HepG2 (cell line): ENCODE data around the gene KLHL17. TPM values are rescaled to one million over a fixed set of nuclear protein-coding genes. Genes with fewer than 3 reads are reported as not detected.
A peak's percentile ranks its signal among the peaks of the same experiment; 100 is the strongest.

Experiments
- HNF1A ChIP-seq, 2 experiments: sonication (generic) in 1 of 2; formaldehyde crosslinking in 1 of 2; IDR thresholded peaks; 2 replicates each; pipeline versions ENCODE4 v1.4.0 to v1.6.1; 2016 to 2020; ENCODE audit warnings: borderline replicate concordance in 1 of 2, low read depth in 1 of 2, mild to moderate bottlenecking in 1 of 2, missing genetic modification reagents in 1 of 2
- KLF9 ChIP-seq: IDR thresholded peaks from 2 replicates; pipeline ENCODE4 v1.6.1; 2016; ENCODE audit warnings: low read depth
- MEF2D ChIP-seq: sonication (generic); formaldehyde crosslinking; IDR thresholded peaks from 2 replicates; pipeline ENCODE4 v1.5.1; 2020; ENCODE audit warnings: mild to moderate bottlenecking, missing genetic modification reagents
- MNT ChIP-seq: fragments of 450-650 bp; IDR thresholded peaks from 2 replicates; pipeline ENCODE4 v1.6.1; 2016
- MTA1 ChIP-seq: sonication (generic); formaldehyde crosslinking; IDR thresholded peaks from 2 replicates; pipeline ENCODE4 v1.4.0; 2020; ENCODE audit warnings: missing genetic modification reagents, mild to moderate bottlenecking, borderline replicate concordance
- MTF2 ChIP-seq: sonication (generic); formaldehyde crosslinking; IDR thresholded peaks from 2 replicates; pipeline ENCODE4 v1.5.0; 2020; ENCODE audit warnings: missing genetic modification reagents, borderline replicate concordance
- NFYB ChIP-seq: sonication (generic); formaldehyde crosslinking; IDR thresholded peaks from 2 replicates; pipeline ENCODE4 v1.4.0; 2020; ENCODE audit warnings: missing genetic modification reagents
- RAD21 ChIP-seq: fragments of 450-650 bp; formaldehyde crosslinking; IDR thresholded peaks from 2 replicates; pipeline ENCODE4 v1.5.0; 2020; ENCODE audit warnings: mild to moderate bottlenecking
- RBM39 ChIP-seq: fragments of 200-400 bp; formaldehyde crosslinking; IDR thresholded peaks from one replicate; pipeline ENCODE4 v1.6.1; 2018; ENCODE audit warnings: antibody characterized with exemption, mild to moderate bottlenecking, low read depth, low read length; ENCODE audit not compliant: poor library complexity, severe bottlenecking
- THAP9 ChIP-seq: sonication (generic); formaldehyde crosslinking; IDR thresholded peaks from 2 replicates; pipeline ENCODE4; 2020; ENCODE audit warnings: missing genetic modification reagents, mild to moderate bottlenecking, borderline replicate concordance
- U2AF1 ChIP-seq: fragments of 200-400 bp; formaldehyde crosslinking; optimal IDR thresholded peaks from 2 replicates; pipeline ENCODE3; 2017; ENCODE audit warnings: mild to moderate bottlenecking, low read depth, low read length
- YY1 ChIP-seq: IDR thresholded peaks from 2 replicates; pipeline ENCODE4 v1.6.1; 2011; ENCODE audit warnings: low read length, low read depth, moderate library complexity, mild to moderate bottlenecking; ENCODE audit not compliant: insufficient read depth, insufficient replicate concordance
- ZNF713 ChIP-seq: sonication (generic); formaldehyde crosslinking; IDR thresholded peaks from 2 replicates; pipeline ENCODE4 v1.4.0; 2020; ENCODE audit warnings: mild to moderate bottlenecking, missing genetic modification reagents
- ZSCAN21 ChIP-seq: sonication (generic); formaldehyde crosslinking; IDR thresholded peaks from 2 replicates; pipeline ENCODE4 v1.8.0; 2022; ENCODE audit warnings: mild to moderate bottlenecking, missing genetic modification reagents, moderate library complexity, borderline replicate concordance
- polyA plus RNA-seq, 8 experiments: library from polyadenylated mRNA; depleted of rRNA in 3 of 8; stranded (reverse) in 7 of 8; unstranded in 1 of 8; fragments of >200 nt; fragmentation: Illumina TruSeq in 4 of 8; extraction: Trizol in 4 of 8; gene quantifications; 2 replicates each; pipeline versions ENCODE4 v1.2.1 to v1.2.3, GENCODE V29; 2011 to 2016; ENCODE audit warnings: low read depth in 4 of 8, missing spikeins in 1 of 8, mixed read lengths in 1 of 8; ENCODE audit not compliant: insufficient read depth in 1 of 8
- total RNA-seq, 5 experiments: library from RNA; depleted of rRNA; stranded (reverse); fragments of >200 nt; fragmentation: Illumina TruSeq; extraction: Trizol; gene quantifications; 2 replicates each; pipeline ENCODE4 v1.2.3, GENCODE V29; 2016; ENCODE audit warnings: low read depth in 1 of 5
- TF ChIP-seq, protein P1 (sequence below): sonication (generic); formaldehyde crosslinking; IDR thresholded peaks from 2 replicates; pipeline ENCODE4 v1.5.1; 2020; ENCODE audit warnings: missing genetic modification reagents, mild to moderate bottlenecking, borderline replicate concordance
- TF ChIP-seq, protein P2 (sequence below): IDR thresholded peaks from 2 replicates; pipeline ENCODE4 v1.6.1; 2016; ENCODE audit warnings: low read depth

KLHL17 gene
- total and polyA plus RNA-seq, 2 of the 13 experiments (the other 11 are each of a cell fraction or from before 2014, with no cell fraction given): 9.3 to 24.7 TPM

DNA sequence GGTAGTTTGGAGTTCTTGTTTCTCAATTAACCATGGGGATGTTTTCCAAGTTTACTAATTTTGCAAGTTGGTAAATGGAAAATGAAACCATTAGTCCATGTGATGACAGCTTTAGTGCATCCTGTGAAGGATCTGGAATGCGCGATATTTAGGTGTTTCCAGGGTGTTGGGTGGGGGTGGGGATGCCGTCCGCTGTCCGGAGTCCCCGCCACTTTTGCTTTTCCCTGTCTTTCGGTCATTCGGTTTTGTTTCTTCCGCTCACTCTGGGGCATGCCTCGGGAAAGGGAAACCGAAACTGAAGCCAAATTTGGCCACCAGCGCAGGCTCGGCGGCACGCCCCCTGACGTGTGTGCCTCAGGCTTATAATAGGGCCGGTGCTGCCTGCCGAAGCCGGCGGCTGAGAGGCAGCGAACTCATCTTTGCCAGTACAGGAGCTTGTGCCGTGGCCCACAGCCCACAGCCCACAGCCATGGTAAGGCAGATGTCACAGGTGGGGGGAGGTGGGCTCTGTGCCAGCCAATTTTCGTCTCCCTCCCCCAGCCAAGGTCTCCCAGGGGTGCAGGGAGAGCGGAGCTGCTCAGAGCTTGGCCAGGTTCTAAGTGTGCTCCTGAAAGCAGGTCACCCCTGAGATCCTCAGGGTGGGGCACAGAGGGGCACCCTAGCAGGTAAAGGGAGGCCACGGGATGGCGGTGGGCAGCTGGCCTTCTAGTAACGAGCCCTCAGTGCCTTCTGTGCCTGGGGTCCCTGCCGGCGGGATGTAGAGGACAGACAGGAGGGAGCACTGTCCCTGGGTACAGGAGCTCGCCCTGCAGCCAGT lies 52.9 kb downstream of the KLHL17 start, which contains the start of gene ISG15 (continued):
- TF ChIP-seq MEF2D: peak; percentile 38; the same call in 1 of the 2 replicates
- TF ChIP-seq ZNF713 (CRISPR knock-in tag): no peak
- TF ChIP-seq, protein P1, sequence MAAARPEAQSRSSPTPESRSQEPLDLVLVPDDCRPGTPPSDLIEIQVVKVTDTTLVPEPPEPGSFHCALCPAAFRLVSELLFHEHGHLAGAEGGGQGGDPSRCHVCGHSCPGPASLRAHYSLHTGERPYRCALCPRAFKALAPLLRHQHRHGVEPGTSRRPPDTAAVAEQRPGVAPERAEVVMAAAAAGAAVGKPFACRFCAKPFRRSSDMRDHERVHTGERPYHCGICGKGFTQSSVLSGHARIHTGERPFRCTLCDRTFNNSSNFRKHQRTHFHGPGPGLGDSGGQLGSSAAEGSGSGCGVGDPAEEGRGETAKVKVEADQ (CRISPR knock-in tag): no peak
- TF ChIP-seq ZSCAN21: peak; percentile 67
- TF ChIP-seq, protein P2, sequence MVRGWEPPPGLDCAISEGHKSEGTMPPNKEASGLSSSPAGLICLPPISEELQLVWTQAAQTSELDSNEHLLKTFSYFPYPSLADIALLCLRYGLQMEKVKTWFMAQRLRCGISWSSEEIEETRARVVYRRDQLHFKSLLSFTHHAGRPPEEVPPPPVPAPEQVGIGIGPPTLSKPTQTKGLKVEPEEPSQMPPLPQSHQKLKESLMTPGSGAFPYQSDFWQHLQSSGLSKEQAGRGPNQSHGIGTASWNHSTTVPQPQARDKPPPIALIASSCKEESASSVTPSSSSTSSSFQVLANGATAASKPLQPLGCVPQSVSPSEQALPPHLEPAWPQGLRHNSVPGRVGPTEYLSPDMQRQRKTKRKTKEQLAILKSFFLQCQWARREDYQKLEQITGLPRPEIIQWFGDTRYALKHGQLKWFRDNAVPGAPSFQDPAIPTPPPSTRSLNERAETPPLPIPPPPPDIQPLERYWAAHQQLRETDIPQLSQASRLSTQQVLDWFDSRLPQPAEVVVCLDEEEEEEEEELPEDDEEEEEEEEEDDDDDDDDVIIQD: peak; percentile 30; the same call in 1 of the 2 replicates
- peak; percentile 29 for TF ChIP-seq RBM39
- no peak for TF ChIP-seq RAD21
- TF ChIP-seq MTA1 (CRISPR knock-in tag): peak; percentile 47; the same call in 1 of the 2 replicates
- TF ChIP-seq THAP9 (CRISPR knock-in tag): peak; percentile 24; the same call in 1 of the 2 replicates
- TF ChIP-seq MNT: peak; percentile 38; the same call in 1 of the 2 replicates
- 0 out of 2 replicates have a peak, but pooled peaks have one; percentile 33 for TF ChIP-seq NFYB (CRISPR knock-in tag)
- no peak for TF ChIP-seq HNF1A (IDR thresholded peaks at IDR 0.05; ENCODE audit: low read depth)
- peak; percentile 24; the same call in 1 of the 2 replicates for TF ChIP-seq HNF1A (CRISPR knock-in tag; IDR thresholded peaks at IDR 0.05; ENCODE audit: borderline replicate concordance)
- no peak for TF ChIP-seq YY1
- peak; percentile 95 for TF ChIP-seq KLF9 (CRISPR knock-in tag)
- TF ChIP-seq U2AF1: peak; percentile 41
- 0 out of 2 replicates have a peak, but pooled peaks have one; percentile 18 for TF ChIP-seq MTF2 (CRISPR knock-in tag)
